Upper lobe of left lung (tissue), 4 donors: ENCODE results near the gene PRRT4.

ENCODE experiments used
- CTCF ChIP-seq, 6 experiments: fragments of 450-650 bp in 4 of 6; fragments of 200-600 bp in 2 of 6; sonication (generic) in 2 of 6; IDR thresholded peaks; one replicate each; pipeline ENCODE4 v1.5.1; 2016 to 2019; ENCODE audit warnings: antibody characterized with exemption in 6 of 6
- POLR2A ChIP-seq, 4 donors: fragments of 450-650 bp; IDR thresholded peaks; one replicate each; pipeline ENCODE4 v1.5.1; 2016 to 2017; ENCODE audit warnings: antibody characterized with exemption in 4 of 4, mild to moderate bottlenecking in 2 of 4
- POLR2AphosphoS5 ChIP-seq, 2 donors: sonication (generic); formaldehyde crosslinking; IDR thresholded peaks; one replicate each; pipeline ENCODE4 v1.5.1; 2017; ENCODE audit warnings: antibody characterized with exemption in 2 of 2

- TF ChIP-seq CTCF (IDR thresholded peaks at IDR 0.05) = peak in 1 of 6 experiments; percentile 28
- TF ChIP-seq POLR2AphosphoS5 (IDR thresholded peaks at IDR 0.05) = no peak
- TF ChIP-seq POLR2A (IDR thresholded peaks at IDR 0.05) = no peak
These were observed 19.8 kb upstream of the PRRT4 start for GRCh38 chr7:128381161-128381821.
